HepG2 (cell line): ENCODE results near the gene LAP3. TPM values are rescaled to one million over a fixed set of nuclear protein-coding genes. Genes with fewer than 3 reads are reported as not detected.

Experiments
- BCL6 ChIP-seq: IDR thresholded peaks from 2 replicates; pipeline ENCODE4 v1.6.1; 2016; ENCODE audit warnings: missing genetic modification reagents, missing compliant biosample characterization
- CREM ChIP-seq, 2 experiments: sonication (generic) in 1 of 2; formaldehyde crosslinking in 1 of 2; IDR thresholded peaks; 2 replicates each; pipeline versions ENCODE4 v1.4.0 to v1.6.1; 2016 to 2020; ENCODE audit warnings: antibody characterized with exemption in 1 of 2, mild to moderate bottlenecking in 1 of 2, missing genetic modification reagents in 1 of 2
- DNMT3B ChIP-seq: conservative IDR thresholded peaks from 2 replicates; pipeline ENCODE4 v1.6.1; 2016; ENCODE audit warnings: missing biosample characterization, control low read depth
- EP300 ChIP-seq, 3 experiments: sonication (generic) in 1 of 3; formaldehyde crosslinking in 1 of 3; IDR thresholded peaks; 2 replicates each; pipeline versions ENCODE4 v1.5.1 to v1.6.1; 2011 to 2020; ENCODE audit warnings: low read depth in 2 of 3, low read length in 2 of 3, borderline replicate concordance in 1 of 3, improper control_type of control experiment in 1 of 3, mild to moderate bottlenecking in 1 of 3, missing genetic modification reagents in 1 of 3, moderate library complexity in 1 of 3
- JUND ChIP-seq: sonication (generic); formaldehyde crosslinking; IDR thresholded peaks from 2 replicates; pipeline ENCODE4 v1.8.0; 2022; ENCODE audit warnings: mild to moderate bottlenecking, missing genetic modification reagents
- MIXL1 ChIP-seq: IDR thresholded peaks from 2 replicates; pipeline ENCODE4 v1.6.1; 2016
- MTA1 ChIP-seq: sonication (generic); formaldehyde crosslinking; IDR thresholded peaks from 2 replicates; pipeline ENCODE4 v1.4.0; 2020; ENCODE audit warnings: missing genetic modification reagents, mild to moderate bottlenecking, borderline replicate concordance
- MXI1 ChIP-seq: IDR thresholded peaks from 3 replicates; pipeline ENCODE4 v1.6.1; 2012; ENCODE audit warnings: low read depth, low read length, inconsistent platforms, borderline replicate concordance
- NBN ChIP-seq: fragments of 450-650 bp; conservative IDR thresholded peaks from 2 replicates; pipeline ENCODE4 v1.6.1; 2017
- NFKBIZ ChIP-seq: IDR thresholded peaks from 2 replicates; pipeline ENCODE4 v1.6.1; 2018; ENCODE audit warnings: missing genetic modification reagents, missing compliant biosample characterization
- NR2F6 ChIP-seq, 2 experiments: IDR thresholded peaks; 2 replicates each; pipeline ENCODE4 v1.6.1; 2016; ENCODE audit warnings: antibody characterized with exemption in 1 of 2, mild to moderate bottlenecking in 1 of 2
- POLR2AphosphoS2 ChIP-seq: IDR thresholded peaks from 2 replicates; pipeline ENCODE4 v1.6.1; 2011; ENCODE audit warnings: low read depth, low read length, improper control_type of control experiment
- STAT6 ChIP-seq: sonication (generic); formaldehyde crosslinking; IDR thresholded peaks from 2 replicates; pipeline ENCODE4 v1.4.0; 2020; ENCODE audit warnings: missing genetic modification reagents, mild to moderate bottlenecking, borderline replicate concordance
- TCF7 ChIP-seq: sonication (generic); IDR thresholded peaks from 2 replicates; pipeline ENCODE4 v1.6.1; 2016; ENCODE audit warnings: antibody characterized with exemption, low read depth
- TEAD3 ChIP-seq: optimal IDR thresholded peaks from 2 replicates; pipeline ENCODE3; 2016; ENCODE audit warnings: borderline replicate concordance
- TFE3 ChIP-seq: IDR thresholded peaks from 2 replicates; pipeline ENCODE4 v1.6.1; 2016
- ZBTB21 ChIP-seq: sonication (generic); formaldehyde crosslinking; IDR thresholded peaks from 2 replicates; pipeline ENCODE4 v1.4.0; 2020; ENCODE audit warnings: missing genetic modification reagents
- ZNF20 ChIP-seq: sonication (generic); formaldehyde crosslinking; IDR thresholded peaks from 2 replicates; pipeline ENCODE4 v1.4.0; 2020; ENCODE audit warnings: mild to moderate bottlenecking, moderate library complexity, missing genetic modification reagents
- ZNF24 ChIP-seq: fragments of 450-650 bp; IDR thresholded peaks from 2 replicates; pipeline ENCODE4 v1.6.1; 2017; ENCODE audit warnings: antibody characterized with exemption, mild to moderate bottlenecking
- ZNF296 ChIP-seq: sonication (generic); formaldehyde crosslinking; conservative IDR thresholded peaks from 2 replicates; pipeline ENCODE4 v1.5.0; 2020; ENCODE audit warnings: mild to moderate bottlenecking, missing genetic modification reagents
- ZNF543 ChIP-seq: sonication (generic); formaldehyde crosslinking; IDR thresholded peaks from 2 replicates; pipeline ENCODE4 v1.4.0; 2020; ENCODE audit warnings: mild to moderate bottlenecking, missing genetic modification reagents
- ZNF574 ChIP-seq: sonication (generic); formaldehyde crosslinking; IDR thresholded peaks from 2 replicates; pipeline ENCODE4 v1.4.0; 2020; ENCODE audit warnings: missing genetic modification reagents
- polyA plus RNA-seq, 8 experiments: library from polyadenylated mRNA; depleted of rRNA in 3 of 8; stranded (reverse) in 7 of 8; unstranded in 1 of 8; fragments of >200 nt; fragmentation: Illumina TruSeq in 4 of 8; extraction: Trizol in 4 of 8; gene quantifications; 2 replicates each; pipeline versions ENCODE4 v1.2.1 to v1.2.3, GENCODE V29; 2011 to 2016; ENCODE audit warnings: low read depth in 4 of 8, missing spikeins in 1 of 8, mixed read lengths in 1 of 8; ENCODE audit not compliant: insufficient read depth in 1 of 8
- total RNA-seq, 5 experiments: library from RNA; depleted of rRNA; stranded (reverse); fragments of >200 nt; fragmentation: Illumina TruSeq; extraction: Trizol; gene quantifications; 2 replicates each; pipeline ENCODE4 v1.2.3, GENCODE V29; 2016; ENCODE audit warnings: low read depth in 1 of 5
- TF ChIP-seq, protein P1 (sequence below): IDR thresholded peaks from 2 replicates; pipeline ENCODE4 v1.6.1; 2018; ENCODE audit warnings: missing genetic modification reagents, mild to moderate bottlenecking, missing compliant biosample characterization

Gene LAP3
- total and polyA plus RNA-seq, 2 of the 13 experiments (the other 11 are each of a cell fraction or from before 2014, with no cell fraction given), result 106 to 125 TPM

- TF ChIP-seq STAT6 (CRISPR knock-in tag), result 0 out of 2 replicates have a peak, but pooled peaks have one; percentile 41
- TF ChIP-seq CREM (IDR thresholded peaks at IDR 0.05), result peak; percentile 72
- no peak for TF ChIP-seq CREM (CRISPR knock-in tag; IDR thresholded peaks at IDR 0.05)
- TF ChIP-seq, protein P1, sequence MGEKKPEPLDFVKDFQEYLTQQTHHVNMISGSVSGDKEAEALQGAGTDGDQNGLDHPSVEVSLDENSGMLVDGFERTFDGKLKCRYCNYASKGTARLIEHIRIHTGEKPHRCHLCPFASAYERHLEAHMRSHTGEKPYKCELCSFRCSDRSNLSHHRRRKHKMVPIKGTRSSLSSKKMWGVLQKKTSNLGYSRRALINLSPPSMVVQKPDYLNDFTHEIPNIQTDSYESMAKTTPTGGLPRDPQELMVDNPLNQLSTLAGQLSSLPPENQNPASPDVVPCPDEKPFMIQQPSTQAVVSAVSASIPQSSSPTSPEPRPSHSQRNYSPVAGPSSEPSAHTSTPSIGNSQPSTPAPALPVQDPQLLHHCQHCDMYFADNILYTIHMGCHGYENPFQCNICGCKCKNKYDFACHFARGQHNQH (CRISPR knock-in tag), result peak; percentile 89
- 0 out of 2 replicates have a peak, but pooled peaks have one; percentile 45 for TF ChIP-seq ZBTB21 (CRISPR knock-in tag)
- TF ChIP-seq JUND (CRISPR knock-in tag), result peak; percentile 73; the same call in 1 of the 2 replicates
- no peak; the same call in 1 of the 2 replicates for TF ChIP-seq NFKBIZ (CRISPR knock-in tag)
- TF ChIP-seq NBN, result no peak
- no peak for TF ChIP-seq ZNF296 (CRISPR knock-in tag)
- TF ChIP-seq DNMT3B (CRISPR knock-in tag), result no peak
- peak; percentile 79 for TF ChIP-seq ZNF24
- peak; percentile 85 for TF ChIP-seq BCL6
- peak in 1 of 2 experiments; percentile 93; a peak in 2 of 4 replicates for TF ChIP-seq EP300 (IDR thresholded peaks at IDR 0.05; ENCODE audit: low read depth in 2 of 2, low read length in 2 of 2)
- TF ChIP-seq EP300 (CRISPR knock-in tag; IDR thresholded peaks at IDR 0.05; ENCODE audit: borderline replicate concordance), result peak; percentile 79; the same call in 1 of the 2 replicates
- TF ChIP-seq NR2F6 (IDR thresholded peaks at IDR 0.05), result peak; percentile 60
- peak; percentile 85 for TF ChIP-seq NR2F6 (CRISPR knock-in tag; IDR thresholded peaks at IDR 0.05)
- TF ChIP-seq TEAD3 (CRISPR knock-in tag), result peak; percentile 83
- no peak for TF ChIP-seq ZNF20 (CRISPR knock-in tag)
- 0 out of 2 replicates have a peak, but pooled peaks have one; percentile 43 for TF ChIP-seq ZNF574 (CRISPR knock-in tag)
- peak; percentile 41; the same call in 1 of the 3 replicates for TF ChIP-seq MXI1
- TF ChIP-seq POLR2AphosphoS2, result no peak
- TF ChIP-seq TCF7, result peak; percentile 80
- peak; percentile 77 for TF ChIP-seq MIXL1
- TF ChIP-seq MTA1 (CRISPR knock-in tag), result no peak
- peak; percentile 52; the same call in 1 of the 2 replicates for TF ChIP-seq TFE3 (CRISPR knock-in tag)
- TF ChIP-seq ZNF543 (CRISPR knock-in tag), result no peak
Measured at GRCh38 chr4:17544205-17544604, 32.8 kb upstream of the LAP3 start (continued).
